RWPE1 (cell line): ENCODE measurements around the gene TENM4.

Experiments used
- CTCF ChIA-PET: fragments of 350-600 bp; sonication (Branson Sonifier 250); formaldehyde crosslinking; extraction: SDS; loops from one replicate; lab custom pipeline; 2021; lab: Yijun Ruan, JAX
- POLR2A ChIA-PET: fragments of 400-600 bp; formaldehyde crosslinking; extraction: SDS; loops from one replicate; lab custom pipeline; 2020; ENCODE audit warnings: antibody characterized with exemption; ENCODE audit not compliant: low non-redundant PET; lab: Yijun Ruan, JAX
- DNase-seq: peaks from one replicate; pipeline ENCODE4 v3.0.0; 2012; ENCODE audit warnings: low spot score
- H3K27ac ChIP-seq: fragments of 450-650 bp; 2 replicates; pipeline ENCODE4 v1.5.1; 2017
- TF ChIP-seq, protein P1 (sequence below): fragments of 450-650 bp; conservative IDR thresholded peaks from 2 replicates; pipeline ENCODE4 v1.5.1; 2017; ENCODE audit warnings: low read depth, mild to moderate bottlenecking

The TENM4 gene

DNA sequence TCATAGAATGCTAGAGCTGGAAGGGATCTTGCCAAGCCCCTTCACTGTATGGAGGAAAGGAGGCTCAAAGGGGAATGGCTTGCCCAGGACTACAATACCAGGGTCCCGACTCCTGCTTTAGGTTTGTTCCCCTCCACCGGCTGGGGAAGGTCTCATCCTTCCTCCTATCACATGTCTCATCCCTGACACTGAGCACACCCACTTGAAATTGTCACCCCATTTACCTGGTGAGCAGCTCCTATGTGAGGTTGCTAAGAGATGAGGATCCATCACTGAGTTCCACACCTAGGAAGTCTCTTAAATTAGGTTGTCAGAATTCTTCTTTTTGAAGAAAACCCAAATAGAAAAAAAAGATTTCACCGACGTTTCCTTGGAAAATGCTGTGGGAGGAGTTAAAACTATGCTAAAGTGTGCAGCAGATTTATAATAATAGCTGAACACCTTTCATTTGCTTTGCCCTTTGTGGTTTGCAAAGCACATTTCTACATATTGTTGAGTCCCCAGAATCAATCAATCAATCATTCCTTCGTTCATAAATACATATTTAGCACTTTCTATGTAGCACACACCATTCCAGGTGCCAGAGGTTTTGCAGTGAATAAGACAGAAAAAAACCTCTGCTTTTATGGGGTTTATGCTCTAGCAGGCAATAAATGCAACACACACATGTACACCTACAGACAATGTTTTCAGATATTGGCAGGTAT lies 91.7 kb downstream of the TENM4 start:
- TF ChIP-seq, protein P1, sequence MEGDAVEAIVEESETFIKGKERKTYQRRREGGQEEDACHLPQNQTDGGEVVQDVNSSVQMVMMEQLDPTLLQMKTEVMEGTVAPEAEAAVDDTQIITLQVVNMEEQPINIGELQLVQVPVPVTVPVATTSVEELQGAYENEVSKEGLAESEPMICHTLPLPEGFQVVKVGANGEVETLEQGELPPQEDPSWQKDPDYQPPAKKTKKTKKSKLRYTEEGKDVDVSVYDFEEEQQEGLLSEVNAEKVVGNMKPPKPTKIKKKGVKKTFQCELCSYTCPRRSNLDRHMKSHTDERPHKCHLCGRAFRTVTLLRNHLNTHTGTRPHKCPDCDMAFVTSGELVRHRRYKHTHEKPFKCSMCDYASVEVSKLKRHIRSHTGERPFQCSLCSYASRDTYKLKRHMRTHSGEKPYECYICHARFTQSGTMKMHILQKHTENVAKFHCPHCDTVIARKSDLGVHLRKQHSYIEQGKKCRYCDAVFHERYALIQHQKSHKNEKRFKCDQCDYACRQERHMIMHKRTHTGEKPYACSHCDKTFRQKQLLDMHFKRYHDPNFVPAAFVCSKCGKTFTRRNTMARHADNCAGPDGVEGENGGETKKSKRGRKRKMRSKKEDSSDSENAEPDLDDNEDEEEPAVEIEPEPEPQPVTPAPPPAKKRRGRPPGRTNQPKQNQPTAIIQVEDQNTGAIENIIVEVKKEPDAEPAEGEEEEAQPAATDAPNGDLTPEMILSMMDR = no peak
- ChIA-PET CTCF (no interaction called here), POLR2A (no interaction called here)
- H3K27ac ChIP-seq = no peak overlapping the region
- no peak for DNase-seq

DNA sequence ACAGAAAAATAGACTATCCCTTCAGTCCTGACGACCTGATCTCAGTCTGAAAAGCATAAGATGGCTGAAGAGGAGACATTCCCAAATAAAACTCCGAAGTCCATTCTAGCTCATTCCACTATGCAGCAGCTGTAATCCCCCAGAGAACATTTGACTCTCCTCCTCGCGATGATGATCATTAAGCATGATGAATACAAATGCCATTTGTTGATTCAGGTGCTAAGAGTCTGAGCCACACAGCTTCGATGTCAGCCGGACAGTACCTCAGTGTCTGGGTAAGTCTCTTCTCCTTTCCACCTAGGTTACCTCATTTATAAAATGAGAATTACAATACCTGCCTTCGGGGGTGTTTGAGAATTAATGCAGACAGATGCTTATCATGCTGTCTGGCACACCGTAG lies 94.8 kb downstream of the TENM4 start:
- POLR2A ChIA-PET = no interaction called here
- TF ChIP-seq, protein P1 = no peak
- H3K27ac ChIP-seq = no peak overlapping the region
- DNase-seq = no peak
- CTCF ChIA-PET = no interaction called here

GRCh38 chr11:79344753-79345294 lies 96.0 kb downstream of the TENM4 start:
- TF ChIP-seq, protein P1 = no peak
- no peak overlapping the region for H3K27ac ChIP-seq
- no peak for DNase-seq
- POLR2A ChIA-PET = no interaction called here
- CTCF ChIA-PET = no interaction called here

DNA sequence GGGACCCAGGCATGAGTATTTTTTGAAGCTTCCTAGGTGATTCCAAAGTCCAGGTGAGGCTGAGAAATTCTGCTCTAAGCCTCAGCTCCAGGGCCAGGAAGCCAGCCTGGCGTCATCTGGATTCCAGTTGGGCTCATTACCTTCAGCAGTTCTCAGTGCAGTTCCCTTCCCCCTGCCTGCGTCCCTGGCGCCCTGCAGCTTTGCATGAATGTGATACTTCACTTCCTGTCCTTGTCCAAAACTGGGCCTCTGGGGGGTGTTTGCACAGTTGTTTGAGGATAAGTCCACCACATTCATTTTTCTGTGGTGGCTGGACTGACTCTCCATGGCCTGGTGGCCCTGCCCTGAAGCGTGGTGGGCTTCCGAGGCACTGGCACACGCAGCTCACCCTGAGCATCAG lies 98.1 kb downstream of the TENM4 start:
- ChIA-PET CTCF (interaction anchor here (0.6 kb wide), 1 partner anchor 187 kb away, joined by 3 read pairs; no protein-coding TSS in a partner anchor), POLR2A (no interaction called here)
- TF ChIP-seq, protein P1 = no peak
- no peak overlapping the region for H3K27ac ChIP-seq
- no peak for DNase-seq

- POLR2A ChIA-PET = no interaction called here
- no peak for DNase-seq
- CTCF ChIA-PET = interaction anchor here (0.6 kb wide), 1 partner anchor 186 kb away, joined by 3 read pairs; no protein-coding TSS in a partner anchor
- no peak overlapping the region for H3K27ac ChIP-seq
- TF ChIP-seq, protein P1 = no peak
Measured at GRCh38 chr11:79342236-79342635, 98.6 kb downstream of the TENM4 start.

DNA sequence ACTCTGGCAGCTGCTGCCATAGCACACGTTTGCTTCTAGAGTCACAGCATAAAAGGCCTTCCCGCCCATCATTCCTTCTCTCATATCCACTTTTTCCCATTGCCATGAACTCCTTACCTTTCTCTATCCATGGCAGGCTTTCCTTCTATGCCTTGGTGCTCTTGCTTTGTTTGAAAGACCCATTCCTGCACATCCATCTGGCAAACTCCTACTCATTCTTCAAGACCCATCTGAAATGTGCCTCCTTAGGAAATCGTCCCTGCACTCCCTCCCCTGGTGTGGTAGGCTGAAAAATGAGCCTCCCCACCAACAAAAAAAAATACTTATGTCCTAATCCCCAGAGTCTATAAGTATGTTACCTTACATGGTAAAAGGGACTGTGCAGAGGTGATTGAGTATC lies 100.3 kb downstream of the TENM4 start:
- no peak for DNase-seq
- POLR2A ChIA-PET = no interaction called here
- TF ChIP-seq, protein P1 = no peak
- CTCF ChIA-PET = no interaction called here
- no peak overlapping the region for H3K27ac ChIP-seq
